GM21423 (cell line): Measurements from ENCODE around the gene JAG1.

Experiments
- ATAC-seq: cut with Tn5 transposase; IDR thresholded peaks from one replicate; pipeline ENCODE4 v1.9.1; 2021; ENCODE audit warnings: mild to moderate bottlenecking, moderate library complexity; ENCODE audit not compliant: unreplicated experiment

The JAG1 gene

DNA sequence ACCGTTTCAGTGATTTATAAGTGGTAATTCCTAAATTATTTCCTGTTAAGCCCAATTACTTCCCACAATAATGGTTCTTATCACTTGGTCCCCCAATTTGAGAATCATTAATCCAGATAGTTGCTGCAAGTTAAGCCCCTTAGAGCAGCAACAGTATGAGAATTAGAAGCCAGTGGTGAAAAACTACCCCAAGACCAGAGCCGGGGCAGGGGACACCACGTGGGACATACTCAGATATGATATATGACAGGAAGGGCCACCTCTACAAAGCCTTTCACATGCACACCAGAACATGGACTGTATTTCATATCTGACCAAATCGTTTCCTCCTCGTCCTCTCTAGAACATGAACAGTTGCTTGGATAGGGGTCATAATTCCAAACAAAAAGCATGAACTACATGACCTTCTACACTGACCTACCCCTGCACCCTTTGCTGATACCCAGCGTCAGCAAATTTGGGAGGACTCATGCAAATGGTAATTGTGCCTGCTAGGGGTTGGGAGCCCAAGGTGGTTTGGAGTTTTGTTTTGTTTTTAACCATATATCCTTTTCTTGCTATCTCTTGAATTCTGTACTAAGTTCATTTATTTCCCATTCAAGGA is 3.9 kb downstream of the JAG1 start:
- ATAC-seq: no peak

GRCh38 chr20:10668677-10669368 is 5.0 kb downstream of the JAG1 start:
- ATAC-seq: no peak

DNA sequence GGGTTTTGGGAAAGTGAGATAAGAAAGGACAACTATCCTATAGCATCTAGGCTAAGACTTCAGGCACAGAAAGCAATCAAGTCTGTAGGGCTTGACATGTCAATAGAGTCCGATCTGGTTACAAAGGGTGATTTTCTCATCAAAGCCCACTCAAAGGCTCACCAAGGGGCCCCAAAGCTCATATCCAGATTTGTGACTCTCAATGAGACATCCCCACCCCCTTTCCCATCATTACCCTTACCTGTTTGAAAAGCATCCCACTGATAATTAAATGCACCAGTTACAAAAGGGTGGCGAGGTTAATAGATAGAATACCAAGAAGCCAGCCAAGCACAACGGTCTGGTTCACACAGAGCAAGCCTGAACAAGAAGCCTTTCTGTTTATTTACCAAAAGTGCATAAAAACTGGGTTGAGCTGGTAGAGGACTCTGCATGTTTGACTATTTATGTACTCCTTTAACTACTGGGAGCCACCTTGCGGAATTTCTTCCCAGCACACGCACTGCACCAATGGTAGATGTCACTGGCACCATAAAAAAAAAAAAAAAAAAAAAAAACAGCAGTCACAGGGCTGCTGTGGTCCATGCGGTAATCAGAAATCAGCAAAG is 6.1 kb downstream of the JAG1 start:
- no peak for ATAC-seq

DNA sequence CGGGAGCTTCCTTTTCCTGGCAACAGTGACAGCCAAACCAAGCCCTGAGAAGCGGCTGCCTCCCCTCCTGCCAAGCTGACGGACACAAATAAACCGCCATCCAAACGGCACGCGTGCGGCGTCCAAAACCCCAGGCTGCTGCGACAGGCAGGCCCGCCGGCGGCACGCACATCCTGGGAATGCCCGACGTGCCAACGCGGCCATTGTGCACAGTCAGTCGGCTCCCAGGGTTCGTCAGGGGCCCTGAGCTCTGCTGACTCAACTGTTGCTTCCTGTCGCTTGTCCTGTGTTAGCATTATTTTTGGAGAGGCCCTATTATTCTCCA is 6.8 kb downstream of the JAG1 start:
- ATAC-seq: no peak

- no peak for ATAC-seq
Observed at GRCh38 chr20:10666221-10667076, 7.3 kb downstream of the JAG1 start.

GRCh38 chr20:10665791-10666190 is 8.0 kb downstream of the JAG1 start:
- ATAC-seq: no peak

GRCh38 chr20:10665027-10665561 is 8.7 kb downstream of the JAG1 start:
- no peak for ATAC-seq

GRCh38 chr20:10663756-10664155 is 10.0 kb downstream of the JAG1 start:
- no peak for ATAC-seq

DNA sequence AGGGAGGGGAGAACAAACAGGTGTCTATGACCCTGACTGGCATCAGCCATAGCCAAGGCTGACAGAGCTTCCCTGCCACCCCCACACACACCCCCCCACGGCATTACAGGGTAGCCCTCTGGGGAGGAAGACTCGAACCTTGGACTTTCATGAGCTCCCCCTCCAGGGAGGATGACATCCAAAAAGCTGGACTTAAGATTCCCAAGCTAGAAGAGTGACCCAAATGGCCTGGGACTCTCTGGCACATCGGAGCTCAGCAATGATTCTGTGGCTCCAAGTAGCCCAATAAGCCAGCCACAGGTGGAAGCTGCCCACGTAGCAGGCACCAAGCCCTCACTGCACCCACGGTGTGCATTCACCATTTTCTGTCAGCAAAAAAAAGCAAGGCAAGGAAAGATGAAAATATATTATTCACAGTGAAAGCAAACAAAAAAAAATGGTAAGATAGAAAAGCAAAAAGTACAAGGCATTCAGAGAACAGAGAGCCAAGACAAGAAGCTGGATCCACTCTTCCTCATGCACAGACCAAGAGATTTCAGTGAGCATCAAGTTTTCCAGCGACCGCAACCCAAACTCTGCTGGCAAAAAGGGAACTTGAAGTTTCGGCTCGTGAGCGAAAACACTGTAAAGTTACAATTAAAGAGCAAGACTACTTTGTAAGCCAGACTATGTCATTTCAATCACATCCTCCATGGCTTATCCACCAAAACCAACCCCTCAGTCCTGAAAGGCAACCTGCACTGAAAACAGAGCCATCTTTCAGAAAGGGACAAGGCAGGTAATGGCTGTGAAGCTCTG is 10.9 kb downstream of the JAG1 start:
- no peak for ATAC-seq

GRCh38 chr20:10662151-10662550 is 11.6 kb downstream of the JAG1 start:
- no peak for ATAC-seq

- ATAC-seq: no peak
Observed at GRCh38 chr20:10661261-10661660, 12.5 kb downstream of the JAG1 start.

- no peak for ATAC-seq
Observed at GRCh38 chr20:10660661-10661060, 13.1 kb downstream of the JAG1 start.

GRCh38 chr20:10659651-10660601 is 13.9 kb downstream of the JAG1 start:
- no peak for ATAC-seq

GRCh38 chr20:10658876-10659632 is 14.7 kb downstream of the JAG1 start:
- no peak for ATAC-seq

DNA sequence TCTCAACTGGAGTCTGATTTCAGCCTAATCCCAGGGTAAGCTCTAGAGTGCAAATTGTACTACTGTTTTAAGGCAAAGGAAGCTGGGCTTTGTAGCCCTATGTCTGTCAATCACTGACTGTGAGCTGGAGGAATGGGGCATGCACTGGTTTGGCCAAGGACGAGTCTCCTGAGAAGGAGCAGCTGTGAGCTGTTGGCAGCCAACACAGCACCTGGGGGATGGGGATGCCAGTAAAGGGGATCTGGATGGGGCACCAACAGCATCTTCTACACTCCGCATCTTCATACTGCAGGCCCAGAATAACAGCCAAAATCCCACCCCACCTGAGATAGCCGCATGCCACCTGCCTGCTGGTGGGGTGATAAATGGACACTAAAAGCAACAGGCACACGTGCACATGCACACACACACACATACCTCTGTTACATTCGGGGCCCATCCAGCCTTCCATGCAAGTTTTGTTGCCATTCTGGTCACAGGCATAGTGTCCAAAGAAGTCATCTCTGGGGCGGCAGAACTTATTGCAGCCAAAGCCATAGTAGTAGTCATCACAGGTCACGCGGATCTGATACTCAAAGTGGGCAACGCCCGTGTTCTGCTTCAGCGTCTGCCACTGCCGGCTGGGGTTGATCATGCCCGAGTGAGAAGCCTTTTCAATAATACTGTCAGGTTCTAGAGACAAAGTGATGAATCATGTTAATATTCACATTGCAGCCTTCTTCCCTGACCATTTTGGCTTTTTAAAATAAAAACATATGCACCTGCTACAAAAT is 15.6 kb downstream of the JAG1 start:
- ATAC-seq: no peak

GRCh38 chr20:10657453-10657852 is 16.3 kb downstream of the JAG1 start:
- ATAC-seq: no peak

GRCh38 chr20:10655720-10656669 is 17.8 kb downstream of the JAG1 start:
- no peak for ATAC-seq
